Vagina (tissue), 2 donors: ENCODE measurements around the gene BBLN. TPM values are rescaled to one million over a fixed set of nuclear protein-coding genes. Genes with fewer than 3 reads are reported as not detected.

ENCODE experiments used
- DNase-seq, 2 donors: peaks; one replicate each; pipeline ENCODE4 v3.0.0-alpha.2; 2017; ENCODE audit errors: extremely low spot score in 2 of 2
- H3K27ac ChIP-seq: fragments of 200-600 bp; sonication (generic); one replicate; pipeline ENCODE4 v1.5.1; 2019
- H3K27me3 ChIP-seq: fragments of 200-600 bp; sonication (generic); one replicate; pipeline ENCODE4 v1.5.1; 2019
- H3K36me3 ChIP-seq, 2 donors: fragments of 200-600 bp; sonication (generic); one replicate each; pipeline ENCODE4 v1.5.1; 2017 to 2019
- H3K4me1 ChIP-seq: fragments of 200-600 bp; sonication (generic); one replicate; pipeline ENCODE4 v1.5.1; 2019
- H3K4me3 ChIP-seq, 2 donors: fragments of 200-600 bp; sonication (generic); 1 replicate in 1 of 2; 2 replicates in 1 of 2; pipeline ENCODE4 v1.5.1; 2016 to 2019
- H3K9me3 ChIP-seq: fragments of 200-600 bp; sonication (generic); one replicate; pipeline ENCODE4 v1.5.1; 2019
- POLR2A ChIP-seq, 2 donors: fragments of 450-650 bp; IDR thresholded peaks; one replicate each; pipeline ENCODE4 v1.6.1; 2017; ENCODE audit warnings: antibody characterized with exemption in 2 of 2, mild to moderate bottlenecking in 2 of 2, moderate library complexity in 2 of 2
- POLR2AphosphoS5 ChIP-seq, 2 donors: sonication (generic); formaldehyde crosslinking; IDR thresholded peaks; one replicate each; pipeline ENCODE4 v1.9.0; 2017; ENCODE audit warnings: antibody characterized with exemption in 2 of 2, mild to moderate bottlenecking in 2 of 2, low read depth in 1 of 2; ENCODE audit not compliant: insufficient read depth in 1 of 2
- intact Hi-C: fragments of 100-400 bp; cut with DNase I; formaldehyde crosslinking; loops from one replicate; pipeline ENCODE4 v1.15.1; 2023
- total RNA-seq: library from RNA; depleted of rRNA; stranded (reverse); fragments of >200 nt; gene quantifications from one replicate; pipeline ENCODE4 v1.2.3, GENCODE V29; 2016
- TF ChIP-seq, protein P1 (sequence below), 3 experiments: fragments of 450-650 bp in 2 of 3; fragments of 200-600 bp in 1 of 3; sonication (generic) in 1 of 3; IDR thresholded peaks; one replicate each; pipeline ENCODE4 v1.5.1; 2017 to 2019; ENCODE audit warnings: antibody characterized with exemption in 3 of 3, mild to moderate bottlenecking in 2 of 3, moderate library complexity in 2 of 3

BBLN gene
- total RNA-seq, 1 donor from 2014 or later, result 134 TPM

DNA sequence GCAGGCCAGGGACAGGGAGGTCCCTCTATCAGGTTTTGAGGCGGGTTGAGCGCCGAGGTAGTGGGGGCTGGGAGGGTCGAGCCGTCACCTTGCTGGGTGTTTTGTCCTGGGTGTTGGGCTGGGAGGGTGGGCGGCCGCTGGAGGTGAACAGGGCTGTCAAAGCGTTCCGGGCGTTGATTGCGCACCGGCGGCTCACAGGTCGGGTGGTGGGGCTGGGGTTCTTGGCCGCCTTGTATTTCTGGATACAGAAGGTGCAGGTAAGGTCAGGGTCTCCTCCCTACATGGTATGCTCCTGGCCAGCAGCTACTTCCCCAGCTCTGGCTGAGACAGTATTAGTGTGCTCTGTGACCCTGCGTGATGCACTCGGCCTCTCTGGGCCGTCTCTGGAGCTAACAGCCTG, 6.1 kb downstream of the BBLN start:
- Histone ChIP-seq H3K4me3 (no peak overlapping the region), H3K4me1 (peaks cover 13% of the 10 kb centered on the region), H3K9me3 (no peaks in the 10 kb centered on the region), H3K27me3 (no peaks in the 10 kb centered on the region), H3K36me3 (peaks cover 0 to 85% of the 10 kb centered on the region in 2 donors), H3K27ac (no peak overlapping the region)
- intact Hi-C loops, result no loop called here
- no peak for TF ChIP-seq POLR2A (IDR thresholded peaks at IDR 0.05)
- no peak for TF ChIP-seq POLR2AphosphoS5 (IDR thresholded peaks at IDR 0.05; ENCODE audit: insufficient read depth in 1 of 2, low read depth in 1 of 2)
- TF ChIP-seq, protein P1, sequence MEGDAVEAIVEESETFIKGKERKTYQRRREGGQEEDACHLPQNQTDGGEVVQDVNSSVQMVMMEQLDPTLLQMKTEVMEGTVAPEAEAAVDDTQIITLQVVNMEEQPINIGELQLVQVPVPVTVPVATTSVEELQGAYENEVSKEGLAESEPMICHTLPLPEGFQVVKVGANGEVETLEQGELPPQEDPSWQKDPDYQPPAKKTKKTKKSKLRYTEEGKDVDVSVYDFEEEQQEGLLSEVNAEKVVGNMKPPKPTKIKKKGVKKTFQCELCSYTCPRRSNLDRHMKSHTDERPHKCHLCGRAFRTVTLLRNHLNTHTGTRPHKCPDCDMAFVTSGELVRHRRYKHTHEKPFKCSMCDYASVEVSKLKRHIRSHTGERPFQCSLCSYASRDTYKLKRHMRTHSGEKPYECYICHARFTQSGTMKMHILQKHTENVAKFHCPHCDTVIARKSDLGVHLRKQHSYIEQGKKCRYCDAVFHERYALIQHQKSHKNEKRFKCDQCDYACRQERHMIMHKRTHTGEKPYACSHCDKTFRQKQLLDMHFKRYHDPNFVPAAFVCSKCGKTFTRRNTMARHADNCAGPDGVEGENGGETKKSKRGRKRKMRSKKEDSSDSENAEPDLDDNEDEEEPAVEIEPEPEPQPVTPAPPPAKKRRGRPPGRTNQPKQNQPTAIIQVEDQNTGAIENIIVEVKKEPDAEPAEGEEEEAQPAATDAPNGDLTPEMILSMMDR (IDR thresholded peaks at IDR 0.05), result no peak
- no peak for DNase-seq

DNA sequence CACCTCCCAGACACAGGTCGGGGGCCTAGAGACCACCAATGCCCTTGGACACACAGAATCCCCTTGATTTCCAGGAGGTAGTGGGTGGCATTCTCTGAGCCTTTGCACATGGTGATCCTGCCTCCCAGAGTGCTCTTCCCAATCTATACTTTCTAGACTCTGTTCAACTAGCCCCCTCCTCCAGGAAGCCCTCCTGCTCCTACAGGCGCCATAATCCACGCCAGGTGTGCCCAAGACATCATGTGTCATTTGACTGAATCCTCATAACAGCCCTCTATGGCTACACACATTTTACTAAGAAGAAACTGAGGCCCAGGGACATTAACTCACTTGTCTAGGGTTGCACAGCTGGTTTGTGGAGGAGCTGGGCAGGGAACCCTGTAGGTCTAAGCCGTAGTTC, 7.1 kb downstream of the BBLN start:
- intact Hi-C loops, result no loop called here

GRCh38 chr9:128168731-128169308, 8.8 kb downstream of the BBLN start:
- no peak for DNase-seq
- TF ChIP-seq POLR2AphosphoS5 (IDR thresholded peaks at IDR 0.05; ENCODE audit: insufficient read depth in 1 of 2, low read depth in 1 of 2), result no peak
- TF ChIP-seq POLR2A (IDR thresholded peaks at IDR 0.05), result no peak
- TF ChIP-seq, protein P1 (IDR thresholded peaks at IDR 0.05), result no peak
- peaks cover 0 to 72% of the 10 kb centered on the region in 2 donors for H3K36me3 ChIP-seq
- no peak overlapping the region for H3K27ac ChIP-seq
- intact Hi-C loops, result no loop called here
- H3K4me1 ChIP-seq, result no peaks in the 10 kb centered on the region
- H3K27me3 ChIP-seq, result no peaks in the 10 kb centered on the region
- H3K9me3 ChIP-seq, result no peaks in the 10 kb centered on the region
- no peak overlapping the region for H3K4me3 ChIP-seq

More for the DNA sequence above, 7.1 kb downstream of the BBLN start:
- Histone ChIP-seq H3K27me3 (no peaks in the 10 kb centered on the region), H3K36me3 (peaks cover 0 to 85% of the 10 kb centered on the region in 2 donors), H3K4me3 (no peak overlapping the region), H3K9me3 (no peaks in the 10 kb centered on the region), H3K4me1 (peaks cover 2% of the 10 kb centered on the region), H3K27ac (no peak overlapping the region)
- DNase-seq, result no peak
- TF ChIP-seq, protein P1 (IDR thresholded peaks at IDR 0.05), result no peak
- TF ChIP-seq POLR2AphosphoS5 (IDR thresholded peaks at IDR 0.05; ENCODE audit: insufficient read depth in 1 of 2, low read depth in 1 of 2), result no peak
- no peak for TF ChIP-seq POLR2A (IDR thresholded peaks at IDR 0.05)

GRCh38 chr9:128169492-128169891, 9.4 kb downstream of the BBLN start:
- TF ChIP-seq POLR2AphosphoS5 (IDR thresholded peaks at IDR 0.05; ENCODE audit: insufficient read depth in 1 of 2, low read depth in 1 of 2) (no peak), POLR2A (IDR thresholded peaks at IDR 0.05) (no peak)
- TF ChIP-seq, protein P1 (IDR thresholded peaks at IDR 0.05), result no peak
- H3K27me3 ChIP-seq, result no peaks in the 10 kb centered on the region
- no peak overlapping the region for H3K4me3 ChIP-seq
- no peaks in the 10 kb centered on the region for H3K9me3 ChIP-seq
- H3K27ac ChIP-seq, result no peak overlapping the region
- no peaks in the 10 kb centered on the region for H3K4me1 ChIP-seq
- DNase-seq, result no peak
- H3K36me3 ChIP-seq, result peaks cover 0 to 70% of the 10 kb centered on the region in 2 donors
- intact Hi-C loops, result no loop called here

- peaks cover 0 to 70% of the 10 kb centered on the region in 2 donors for H3K36me3 ChIP-seq
- TF ChIP-seq POLR2AphosphoS5 (IDR thresholded peaks at IDR 0.05; ENCODE audit: insufficient read depth in 1 of 2, low read depth in 1 of 2) (no peak), POLR2A (IDR thresholded peaks at IDR 0.05) (no peak)
- TF ChIP-seq, protein P1 (IDR thresholded peaks at IDR 0.05), result no peak
- intact Hi-C loops, result no loop called here
Measured at GRCh38 chr9:128169925-128170324, 9.9 kb downstream of the BBLN start.

More at GRCh38 chr9:128169925-128170324, 9.9 kb downstream of the BBLN start:
- H3K4me1 ChIP-seq, result no peaks in the 10 kb centered on the region
- DNase-seq, result no peak
- H3K4me3 ChIP-seq, result no peak overlapping the region
- H3K9me3 ChIP-seq, result no peaks in the 10 kb centered on the region
- H3K27ac ChIP-seq, result no peak overlapping the region
- no peaks in the 10 kb centered on the region for H3K27me3 ChIP-seq
